ENCODE measurements around the gene ST3GAL4. TPM values are rescaled to one million over a fixed set of nuclear protein-coding genes. Genes with fewer than 3 reads are reported as not detected.

The ST3GAL4 gene
- total RNA-seq, 1 experiment from 2014 or later: 13.1 TPM

GRCh38 chr11:126422446-126422845 lies 67.0 kb downstream of the ST3GAL4 start:
- intact Hi-C loops (cut with micrococcal nuclease): no loop called here
- Histone ChIP-seq H3K9me3 (ENCODE audit: control insufficient read depth in 1 of 2, insufficient read depth in 1 of 2, low read depth in 1 of 2, low read length in 2 of 2) (no peaks in the 10 kb centered on the region), H3K4me3 (replicated peaks in 1 of 2; ENCODE audit: low read depth in 1 of 2, low read length in 2 of 2) (no peak overlapping the region), H3K27ac (ENCODE audit: low read depth, low read length) (no peak overlapping the region), H3K36me3 (ENCODE audit: control insufficient read depth in 1 of 2, insufficient read depth in 2 of 2, low read length in 2 of 2) (no peaks in the 10 kb centered on the region), H3K27me3 (ENCODE audit: insufficient read depth, low read length) (no peaks in the 10 kb centered on the region), H4K20me1 (ENCODE audit: insufficient read depth) (no peaks in the 10 kb centered on the region), H3K79me2 (ENCODE audit: insufficient read depth, low read length) (no peaks in the 10 kb centered on the region), H3K9ac (ENCODE audit: low read length) (no peak overlapping the region), H3K9me2 (ENCODE audit: insufficient read depth) (no peaks in the 10 kb centered on the region), H2AFZ (ENCODE audit: low read depth, low read length, poor library complexity, severe bottlenecking) (no peak overlapping the region), H3K4me1 (ENCODE audit: control insufficient read depth in 1 of 2, insufficient read depth in 2 of 2, low read length in 2 of 2) (no peaks in the 10 kb centered on the region), H3K4me2 (ENCODE audit: low read length) (no peak overlapping the region)
- ChIA-PET POLR2A (no interaction called here), CTCF (no interaction called here), RAD21 (ENCODE audit: low non-redundant PET in 1 of 2, low total read pairs in 2 of 2, uncharacterized antibody in 2 of 2, unreplicated experiment in 2 of 2) (no interaction called here)
- ATAC-seq (no peak), DNase-seq (ENCODE audit: low read depth, low spot score) (no peak)
- BruUV-seq (replicated peaks): no TSS peak
- no peak for TF ChIP-seq POLR2A (IDR thresholded peaks at IDR 0.05; ENCODE audit: borderline replicate concordance, extremely low read depth, insufficient read depth, insufficient read length)
- TF ChIP-seq, protein P1, sequence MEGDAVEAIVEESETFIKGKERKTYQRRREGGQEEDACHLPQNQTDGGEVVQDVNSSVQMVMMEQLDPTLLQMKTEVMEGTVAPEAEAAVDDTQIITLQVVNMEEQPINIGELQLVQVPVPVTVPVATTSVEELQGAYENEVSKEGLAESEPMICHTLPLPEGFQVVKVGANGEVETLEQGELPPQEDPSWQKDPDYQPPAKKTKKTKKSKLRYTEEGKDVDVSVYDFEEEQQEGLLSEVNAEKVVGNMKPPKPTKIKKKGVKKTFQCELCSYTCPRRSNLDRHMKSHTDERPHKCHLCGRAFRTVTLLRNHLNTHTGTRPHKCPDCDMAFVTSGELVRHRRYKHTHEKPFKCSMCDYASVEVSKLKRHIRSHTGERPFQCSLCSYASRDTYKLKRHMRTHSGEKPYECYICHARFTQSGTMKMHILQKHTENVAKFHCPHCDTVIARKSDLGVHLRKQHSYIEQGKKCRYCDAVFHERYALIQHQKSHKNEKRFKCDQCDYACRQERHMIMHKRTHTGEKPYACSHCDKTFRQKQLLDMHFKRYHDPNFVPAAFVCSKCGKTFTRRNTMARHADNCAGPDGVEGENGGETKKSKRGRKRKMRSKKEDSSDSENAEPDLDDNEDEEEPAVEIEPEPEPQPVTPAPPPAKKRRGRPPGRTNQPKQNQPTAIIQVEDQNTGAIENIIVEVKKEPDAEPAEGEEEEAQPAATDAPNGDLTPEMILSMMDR (IDR thresholded peaks at IDR 0.05 in 2 of 3, conservative IDR thresholded peaks at IDR 0.05 in 1 of 3; ENCODE audit: borderline replicate concordance in 1 of 3, insufficient read depth in 1 of 3, low read depth in 2 of 3, low read length in 2 of 3): no peak
- TF ChIP-seq EGR1 (IDR thresholded peaks at IDR 0.05; ENCODE audit: low read depth): no peak
- no peak for TF ChIP-seq ZFX (IDR thresholded peaks at IDR 0.05)
- TF ChIP-seq MAX (IDR thresholded peaks at IDR 0.05): no peak
- TF ChIP-seq REST (IDR thresholded peaks at IDR 0.05; ENCODE audit: low read depth): no peak
- TF ChIP-seq YY1 (IDR thresholded peaks at IDR 0.05; ENCODE audit: extremely low read depth, insufficient replicate concordance, low read depth, low read length): no peak
- TF ChIP-seq RAD21 (IDR thresholded peaks at IDR 0.05; ENCODE audit: low read depth): no peak

Data from HCT116 (cell line).